ENCODE measurements around the gene RNF38.

DNA sequence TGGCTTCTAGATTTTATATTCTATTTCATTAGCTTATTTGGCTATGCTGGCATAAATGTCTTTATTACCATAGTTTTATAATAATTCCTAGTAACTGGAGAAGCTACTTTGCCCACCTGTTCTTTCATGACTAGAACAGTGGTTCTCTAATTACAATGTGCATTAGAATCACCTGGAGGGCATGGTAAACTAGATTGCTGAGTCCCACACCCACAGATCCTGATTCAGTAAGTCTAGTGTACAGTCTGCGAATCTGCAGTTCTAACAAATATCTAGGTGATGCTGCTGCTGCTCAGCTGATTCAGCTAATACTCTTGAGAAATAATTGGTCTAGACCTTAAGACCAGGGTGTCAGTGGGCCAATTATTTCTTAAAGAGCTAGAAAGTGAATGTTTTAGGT, 35.5 kb downstream of the RNF38 start:
- no peak for TF ChIP-seq POLR2A (IDR thresholded peaks at IDR 0.05)
- no peak for TF ChIP-seq CTCF (IDR thresholded peaks at IDR 0.05)
